HS-5 (cell line): ENCODE data around the gene TMEM17.

Source experiments
- DNase-seq: peaks from one replicate; pipeline ENCODE4 v3.0.0-alpha.2; 2012; ENCODE audit warnings: low read depth

Gene TMEM17

GRCh38 chr2:62472312-62472711, 33.7 kb downstream of the TMEM17 start:
- DNase-seq: no peak

- no peak for DNase-seq
Observed at GRCh38 chr2:62471816-62472215, 34.2 kb downstream of the TMEM17 start.

GRCh38 chr2:62471404-62471803, 34.6 kb downstream of the TMEM17 start:
- no peak for DNase-seq

- no peak for DNase-seq
Observed at GRCh38 chr2:62469548-62469947, 36.4 kb downstream of the TMEM17 start.

GRCh38 chr2:62469114-62469513, 36.9 kb downstream of the TMEM17 start:
- DNase-seq: no peak

GRCh38 chr2:62467475-62468321, 38.3 kb downstream of the TMEM17 start:
- no peak for DNase-seq

GRCh38 chr2:62467100-62467474, 38.9 kb downstream of the TMEM17 start:
- no peak for DNase-seq

DNA sequence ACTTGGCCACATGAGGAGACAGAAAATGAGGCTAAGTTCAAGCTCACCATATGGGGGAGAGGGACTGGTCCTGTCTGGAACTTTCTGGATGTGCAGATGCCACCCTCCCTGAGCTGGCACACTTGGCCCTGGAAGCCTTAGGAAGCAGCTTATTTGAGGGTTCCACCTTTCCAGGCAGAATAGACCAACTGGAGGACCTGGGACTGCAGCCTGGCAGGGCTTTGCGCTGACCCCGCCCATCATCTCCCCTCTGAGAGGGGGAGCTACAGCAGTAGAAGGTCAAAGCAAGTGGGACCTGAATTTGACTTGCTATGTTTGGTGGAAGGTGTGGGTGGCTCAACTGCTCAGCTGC, 39.5 kb downstream of the TMEM17 start:
- no peak for DNase-seq

- DNase-seq: no peak
Observed at GRCh38 chr2:62465741-62466502, 40.1 kb downstream of the TMEM17 start.

DNA sequence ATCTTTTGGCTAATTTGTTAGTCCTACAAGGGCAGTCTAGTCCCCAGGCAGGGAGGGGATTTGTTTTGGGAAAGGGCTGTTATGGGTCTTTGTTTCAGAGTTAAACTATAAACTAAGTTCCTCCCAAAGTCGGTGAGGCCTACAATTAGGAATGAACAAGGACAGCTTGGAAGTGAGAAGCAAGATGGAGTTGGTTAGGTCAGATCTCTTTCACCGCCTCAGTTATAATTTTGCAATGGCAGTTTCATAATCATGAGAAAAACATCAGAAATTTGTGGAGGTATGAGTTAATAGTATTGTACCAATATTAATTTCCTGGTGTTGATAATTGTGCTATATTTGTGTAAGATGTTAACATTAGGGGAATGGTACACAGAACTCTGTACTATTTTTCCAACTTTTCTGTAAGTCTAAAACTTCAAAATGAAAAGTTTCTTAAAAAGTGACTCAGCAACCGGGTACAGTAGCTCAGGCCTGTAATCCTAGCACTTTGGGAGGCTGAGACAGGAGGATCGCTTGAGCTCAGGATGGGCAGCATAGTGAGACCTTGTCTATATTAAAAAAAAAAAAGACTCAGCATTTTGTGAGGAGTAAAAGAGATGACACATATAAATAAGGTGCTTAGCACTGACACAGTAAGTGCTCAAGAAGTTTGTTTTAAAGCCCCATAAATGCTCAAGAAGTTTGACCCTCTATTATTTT, 40.8 kb downstream of the TMEM17 start:
- DNase-seq: no peak

GRCh38 chr2:62464221-62465007, 41.6 kb downstream of the TMEM17 start:
- no peak for DNase-seq

- no peak for DNase-seq
Observed at GRCh38 chr2:62462211-62462610, 43.8 kb downstream of the TMEM17 start.

DNA sequence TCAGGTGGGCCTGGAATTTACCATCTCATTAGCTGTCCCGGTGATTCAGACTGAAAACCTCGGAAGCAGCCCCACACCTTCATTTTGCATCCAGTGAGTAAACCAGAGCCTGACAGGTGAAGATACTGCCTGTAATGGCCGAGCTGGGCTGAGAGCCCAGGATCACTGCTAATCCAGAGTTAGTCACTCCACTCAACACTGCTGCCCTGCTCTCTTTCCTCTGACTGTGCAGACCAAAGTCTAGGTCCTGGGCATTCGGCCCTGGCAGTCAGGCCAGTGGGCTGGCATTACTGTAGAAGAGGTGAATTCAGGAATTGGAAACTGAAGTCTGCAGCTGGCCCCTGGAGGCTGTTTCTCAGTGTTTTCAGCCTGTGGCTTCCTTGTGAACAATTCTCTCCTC, 44.3 kb downstream of the TMEM17 start:
- no peak for DNase-seq

DNA sequence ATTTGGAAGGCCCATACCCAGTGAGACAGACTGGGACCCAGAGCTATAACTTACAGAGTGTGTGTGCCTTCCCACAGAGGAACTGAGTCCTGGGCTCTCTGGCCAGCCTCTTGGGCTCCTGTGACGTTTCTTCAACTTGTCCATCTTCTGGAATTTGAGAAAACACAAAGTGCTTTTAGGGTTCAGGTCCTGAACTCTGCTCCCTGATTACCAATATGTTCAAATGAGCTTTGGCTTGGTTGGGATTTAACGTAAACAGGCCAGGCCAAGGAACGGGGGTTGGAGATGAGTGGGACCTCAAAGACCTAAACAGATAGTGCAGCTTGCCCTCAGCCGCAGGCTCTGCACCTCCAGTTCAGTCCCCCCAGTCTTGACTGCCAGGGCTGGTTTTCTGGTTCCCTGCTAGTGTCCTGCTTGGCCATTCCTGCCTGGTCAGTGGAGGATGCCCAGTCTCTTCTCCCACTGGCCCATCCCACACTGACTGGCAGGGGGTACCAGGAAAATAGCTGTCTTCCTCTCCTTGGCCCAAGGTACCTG, 44.9 kb downstream of the TMEM17 start:
- no peak for DNase-seq

GRCh38 chr2:62460175-62460574, 45.8 kb downstream of the TMEM17 start:
- DNase-seq: no peak

DNA sequence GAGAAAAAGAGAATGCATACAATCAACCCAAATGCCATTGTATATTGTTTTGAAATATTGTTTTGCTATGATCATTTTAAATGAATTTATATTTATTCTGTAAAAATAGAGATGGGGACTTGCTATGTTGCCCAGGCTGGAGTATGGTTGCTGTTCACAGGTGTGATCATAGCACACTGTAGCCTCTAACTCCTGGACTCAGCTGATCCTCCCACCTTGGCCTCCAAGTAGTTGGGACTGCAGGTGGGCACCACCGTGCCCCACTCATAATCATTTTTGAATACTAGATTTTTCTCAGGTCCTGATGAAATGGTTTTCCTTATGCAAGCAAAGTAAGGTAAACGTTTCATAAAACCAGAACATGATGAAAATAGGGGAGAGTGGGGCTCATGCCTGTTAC, 46.3 kb downstream of the TMEM17 start:
- no peak for DNase-seq

DNA sequence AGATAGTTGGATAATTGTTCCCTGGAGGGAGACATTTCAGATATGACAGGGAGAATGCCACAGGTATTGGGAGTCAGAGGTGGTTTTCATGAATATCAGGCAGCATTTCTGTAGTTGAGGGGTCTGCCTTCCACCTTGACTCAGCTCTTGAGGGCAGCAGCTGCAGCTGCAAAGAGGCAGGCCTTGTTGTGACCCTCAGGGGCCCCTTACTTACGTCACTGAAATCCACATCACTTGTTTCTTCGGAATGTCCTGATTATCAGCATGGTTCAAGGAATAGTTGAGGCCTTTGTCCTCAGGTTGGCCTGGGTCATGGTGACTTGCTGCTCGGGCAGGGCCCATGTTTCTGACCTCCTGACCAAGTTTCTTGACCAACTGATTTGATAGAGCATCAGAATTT, 46.9 kb downstream of the TMEM17 start:
- DNase-seq: no peak

DNA sequence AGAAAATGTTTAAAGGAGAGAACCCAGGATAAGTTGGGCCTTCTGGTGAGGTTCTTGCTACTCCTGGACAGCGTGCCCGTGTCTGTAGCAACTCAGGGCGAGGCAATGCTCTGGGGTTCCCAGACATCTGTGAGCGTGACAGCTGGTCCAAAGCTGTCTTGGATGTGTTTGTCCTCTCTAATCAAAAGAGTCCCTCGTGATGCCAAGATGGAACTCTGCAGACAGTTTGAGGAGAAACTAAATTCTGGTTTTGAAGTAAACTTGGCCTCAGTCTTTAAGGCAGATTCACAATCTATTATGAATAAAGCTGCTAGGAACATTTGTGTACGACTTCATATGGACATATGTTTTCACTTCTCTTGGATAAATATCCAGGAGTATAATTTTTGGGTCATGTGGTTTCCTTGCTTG, 47.3 kb downstream of the TMEM17 start:
- no peak for DNase-seq

- DNase-seq: no peak
Observed at GRCh38 chr2:62458206-62458641, 47.8 kb downstream of the TMEM17 start.

DNA sequence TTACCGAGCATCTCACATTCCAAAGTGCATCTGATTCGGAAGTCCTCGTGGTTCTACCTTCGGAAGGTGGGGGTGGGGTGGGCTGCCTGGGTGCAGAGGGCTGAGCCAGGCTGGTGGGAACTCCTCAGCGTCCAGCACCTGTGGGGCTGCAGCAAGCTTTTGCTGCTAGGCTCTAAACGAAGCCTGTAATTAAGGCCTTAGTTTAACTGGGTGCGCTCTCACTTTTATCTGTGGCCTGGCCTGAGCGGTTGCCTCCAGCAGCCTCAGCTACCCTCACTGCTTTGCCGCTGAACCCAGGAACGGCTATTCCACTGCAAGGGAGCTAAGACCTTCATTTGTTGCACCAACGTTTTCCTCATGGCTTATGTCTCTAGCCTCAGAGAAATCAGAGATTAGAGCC, 48.4 kb downstream of the TMEM17 start:
- no peak for DNase-seq

- DNase-seq: peak; percentile 72
Observed at GRCh38 chr2:62456721-62457539, 49.1 kb downstream of the TMEM17 start.
